HG03521 (cell line): Measurements from ENCODE around the gene MAP3K20.
"Not testable (repeated sequence)": the region's sequence is repeated elsewhere in the genome, so short reads cannot be mapped to it uniquely, and the experiment has no call there.

Experiments
- ATAC-seq: cut with Tn5 transposase; IDR thresholded peaks from one replicate; pipeline ENCODE4 v1.9.1; 2021; ENCODE audit warnings: mild to moderate bottlenecking, moderate library complexity; ENCODE audit not compliant: unreplicated experiment

Gene MAP3K20

DNA sequence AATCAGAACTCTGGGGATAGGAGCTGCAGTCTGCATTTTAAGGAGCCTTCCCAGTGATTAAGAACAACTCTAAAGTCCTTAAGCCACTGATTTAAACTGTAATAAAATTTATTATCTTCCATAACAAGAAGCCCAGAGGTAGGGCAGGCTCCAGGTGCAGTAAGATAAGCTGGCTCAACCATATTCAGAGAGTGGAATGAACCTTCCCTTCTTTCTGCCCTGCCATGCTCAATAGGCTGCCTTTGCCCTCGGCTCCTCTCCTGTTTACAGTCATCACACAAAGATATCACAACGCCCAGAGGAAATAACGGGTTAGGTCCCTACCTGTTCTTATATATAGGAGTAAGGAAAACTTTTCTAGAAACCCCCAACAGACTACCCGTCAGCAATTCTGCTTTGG, 188.5 kb downstream of the MAP3K20 start:
- no peak for ATAC-seq

DNA sequence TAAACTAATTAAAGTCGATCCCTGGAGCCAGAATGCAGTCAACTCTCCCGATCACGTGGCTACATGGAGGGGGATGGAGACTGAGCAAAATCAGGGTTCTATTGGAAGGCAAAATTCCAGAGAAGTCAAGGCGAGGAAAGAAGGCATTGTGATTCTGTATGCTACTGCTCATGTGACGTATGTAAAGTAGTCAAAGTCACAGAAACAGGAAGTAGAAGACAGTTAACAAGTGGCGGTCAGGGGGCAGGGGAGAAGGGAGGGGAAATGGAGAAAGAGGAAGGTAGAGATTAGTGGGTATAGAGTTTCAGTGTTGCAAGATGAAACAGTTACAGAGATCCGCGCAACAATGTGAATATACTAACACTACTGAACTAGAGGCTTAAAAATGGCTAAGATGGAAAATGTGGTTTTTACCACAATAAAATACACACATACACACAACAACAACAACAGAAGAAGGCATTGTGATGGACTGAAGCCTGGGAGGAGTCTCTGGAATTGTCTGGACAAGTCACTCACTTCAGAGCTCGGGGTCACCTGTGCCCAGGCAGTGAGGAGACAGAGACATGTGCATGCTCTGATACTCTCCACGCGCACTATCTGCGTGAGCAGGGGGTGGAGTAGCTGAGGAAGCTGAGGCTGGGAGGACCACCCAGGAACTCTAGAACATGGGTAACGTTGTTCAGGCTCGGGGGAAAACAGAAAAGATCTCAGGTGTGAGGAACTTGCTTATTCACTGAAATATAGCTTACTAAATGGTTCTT, 189.1 kb downstream of the MAP3K20 start:
- ATAC-seq, result peak; percentile 98

DNA sequence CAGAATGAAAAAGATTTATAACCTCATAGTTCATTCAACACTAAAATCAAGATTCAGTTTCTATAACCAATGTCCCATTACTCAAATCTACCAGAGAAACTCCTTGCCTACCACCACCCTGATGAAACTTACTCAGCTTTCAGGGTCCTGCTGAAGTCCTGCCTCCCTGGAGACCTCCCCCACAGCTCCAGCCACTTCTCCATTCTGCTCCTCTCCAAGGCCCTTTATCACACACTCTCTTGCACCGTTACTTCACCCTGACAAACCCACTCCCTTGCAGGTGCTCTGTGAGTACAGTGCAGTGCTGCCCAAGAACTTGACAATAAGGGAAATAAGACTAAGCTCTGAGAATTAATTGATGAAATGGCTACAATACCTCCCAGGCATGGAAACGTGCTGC, 195.5 kb downstream of the MAP3K20 start:
- ATAC-seq, result no peak

DNA sequence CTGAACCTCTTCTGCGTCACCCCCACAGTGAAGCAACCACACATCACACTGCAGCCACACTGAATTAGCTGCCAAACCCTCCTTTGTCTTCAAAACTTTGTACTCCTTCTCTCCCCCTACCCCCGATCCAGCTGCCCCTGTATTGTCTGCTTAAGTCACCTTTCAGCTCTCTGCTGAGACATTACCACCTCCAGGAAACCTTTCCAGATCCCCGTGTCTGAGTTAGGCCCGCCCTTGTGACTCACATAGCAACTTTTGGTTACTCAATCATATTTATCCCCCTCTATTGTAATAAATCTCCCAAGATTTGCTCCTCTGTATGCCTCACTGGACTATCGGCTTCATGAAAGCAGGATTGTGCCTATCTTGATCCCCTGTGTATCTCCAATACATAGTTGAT, 196.2 kb downstream of the MAP3K20 start:
- no peak for ATAC-seq

DNA sequence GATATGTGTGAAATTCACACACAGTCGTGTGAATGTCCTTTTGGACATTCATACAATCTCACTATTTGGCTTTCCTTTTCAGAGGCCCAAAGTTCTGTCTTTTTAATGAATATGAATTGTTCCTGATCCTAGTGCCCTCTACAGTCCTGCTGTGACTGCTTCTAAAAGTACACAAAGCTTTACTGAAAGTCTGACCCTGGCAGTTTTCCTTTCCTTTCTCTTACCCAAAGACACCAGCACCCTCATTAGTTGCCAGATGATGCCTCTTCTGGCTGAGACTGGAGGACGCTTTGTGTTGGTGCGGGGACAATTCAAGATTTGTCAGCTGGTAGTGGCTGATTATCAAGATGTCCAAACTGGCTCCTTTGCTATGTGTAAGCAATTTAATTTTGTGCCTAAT, 197.2 kb downstream of the MAP3K20 start:
- ATAC-seq, result no peak

DNA sequence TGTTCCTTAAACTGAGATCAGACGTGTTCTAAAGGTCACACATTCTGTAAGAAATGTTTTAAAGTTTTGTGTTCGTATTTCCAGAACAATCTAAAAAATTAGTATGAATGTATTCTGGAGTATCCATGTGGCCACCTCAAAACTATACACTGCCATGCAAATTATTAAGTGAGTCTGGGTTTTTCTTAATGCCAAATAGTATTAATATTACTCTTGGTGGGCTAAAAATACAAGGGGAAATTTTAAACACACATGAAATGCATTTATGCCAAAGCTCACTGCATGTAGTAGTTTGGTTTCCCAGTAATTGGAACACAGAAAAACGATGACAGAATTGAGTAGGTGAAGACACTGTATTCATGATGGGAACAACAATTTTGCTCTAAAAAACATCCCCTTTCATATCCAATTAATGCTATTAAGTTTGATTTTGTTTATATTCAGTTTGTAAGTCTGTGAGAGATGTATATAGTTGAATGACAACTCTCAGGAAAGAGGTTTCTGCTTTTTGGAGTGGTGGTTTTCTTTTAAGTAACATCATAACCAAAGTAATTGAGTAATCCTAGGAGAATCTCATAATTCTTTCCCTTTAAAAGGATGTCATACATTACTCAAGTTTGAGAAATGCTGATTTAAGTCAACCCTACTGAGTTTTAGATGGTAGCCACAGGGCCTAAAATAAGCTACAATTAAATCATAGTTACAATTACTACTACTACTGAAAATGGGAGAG, 203.3 kb downstream of the MAP3K20 start:
- no peak for ATAC-seq

DNA sequence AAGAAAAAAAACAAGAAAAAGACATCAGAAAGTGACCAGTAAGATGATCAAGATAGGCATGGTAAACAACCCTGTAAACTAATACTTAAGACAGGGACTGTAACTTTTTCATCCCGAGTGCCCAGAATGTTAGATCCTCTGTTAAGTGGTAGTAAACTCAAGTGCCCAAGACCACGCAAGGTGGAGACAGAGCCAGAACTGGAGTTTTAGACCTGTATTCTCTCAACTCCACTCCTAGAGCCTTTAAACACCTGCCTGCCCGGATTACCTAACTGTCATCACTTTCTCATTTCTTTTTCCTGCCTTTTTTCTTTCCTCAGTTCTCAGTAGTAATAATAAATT, 203.9 kb downstream of the MAP3K20 start:
- ATAC-seq, result no peak

DNA sequence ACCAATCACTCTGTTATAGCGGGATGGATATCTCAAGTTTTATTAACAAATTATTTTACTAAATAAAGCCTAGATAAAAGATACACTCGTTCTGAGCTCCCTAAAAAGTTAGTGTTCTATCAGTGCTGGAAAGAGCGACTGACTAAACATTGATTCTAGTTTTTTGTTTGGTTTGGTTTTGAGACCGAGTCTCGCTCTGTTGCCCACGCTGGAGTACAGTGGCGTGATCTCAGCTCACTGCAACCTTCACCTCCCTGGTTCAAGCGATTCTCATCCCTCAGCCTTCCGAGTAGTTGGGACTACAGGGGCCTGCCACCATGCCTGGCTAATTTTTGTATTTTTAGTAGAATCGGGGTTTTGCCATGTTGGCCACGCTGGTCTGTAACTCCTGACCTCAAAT, 205.2 kb downstream of the MAP3K20 start:
- no peak for ATAC-seq

DNA sequence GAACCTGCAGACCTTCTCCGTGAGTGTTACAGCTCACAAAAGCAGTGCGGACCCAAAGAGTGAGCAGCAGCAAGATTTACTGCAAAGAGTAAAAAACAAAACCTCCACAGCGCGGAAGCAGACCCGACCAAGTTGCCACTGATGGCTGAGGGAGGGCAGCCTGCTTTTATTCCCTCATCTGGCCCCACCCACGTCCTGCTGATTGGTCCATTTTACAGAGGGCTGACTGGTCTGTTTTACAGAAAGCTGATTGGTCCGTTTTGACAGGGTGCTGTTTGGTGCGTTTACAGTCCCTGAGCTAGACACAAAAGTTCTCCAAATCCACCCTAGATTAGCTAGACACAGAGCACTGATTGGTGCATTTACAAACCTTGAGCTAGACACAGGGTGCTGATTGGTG, 206.3 kb downstream of the MAP3K20 start:
- ATAC-seq, result not testable (repeated sequence)

DNA sequence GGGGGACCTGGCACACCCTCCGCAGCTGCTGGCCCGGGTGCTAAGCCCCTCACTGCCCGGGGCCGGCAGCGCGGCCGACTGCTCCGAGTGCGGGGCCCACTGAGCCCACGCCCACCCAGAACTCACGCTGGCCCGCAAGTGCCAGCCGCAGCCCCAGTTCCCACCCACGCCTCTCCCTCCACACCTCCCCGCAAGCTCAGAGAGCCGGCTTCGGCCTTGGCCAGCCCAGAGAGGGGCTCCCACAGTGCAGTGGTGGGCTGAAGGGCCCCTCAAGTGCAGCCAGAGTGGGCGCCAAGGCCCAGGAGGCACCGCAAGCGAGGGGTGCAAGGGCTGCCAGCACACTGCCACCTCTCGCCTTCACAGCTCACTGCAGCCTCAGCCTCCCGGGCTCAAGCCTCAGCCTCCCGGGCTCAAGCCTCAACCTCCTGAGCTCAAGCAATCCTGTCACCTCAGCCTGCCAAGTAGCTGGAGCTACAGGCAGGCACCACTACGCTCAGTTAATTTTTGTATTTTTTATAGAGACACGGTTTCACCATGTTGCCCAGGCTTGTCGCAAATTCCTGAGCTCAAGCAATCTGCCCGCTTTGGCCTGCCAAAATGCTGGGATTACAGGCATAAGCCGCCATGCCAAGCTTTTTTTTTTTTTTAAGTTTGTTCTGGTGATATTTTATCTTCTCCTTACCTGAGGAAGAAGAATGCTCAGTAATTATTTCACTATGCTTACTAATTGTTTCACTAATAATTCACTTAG, 207.3 kb downstream of the MAP3K20 start:
- no peak for ATAC-seq

DNA sequence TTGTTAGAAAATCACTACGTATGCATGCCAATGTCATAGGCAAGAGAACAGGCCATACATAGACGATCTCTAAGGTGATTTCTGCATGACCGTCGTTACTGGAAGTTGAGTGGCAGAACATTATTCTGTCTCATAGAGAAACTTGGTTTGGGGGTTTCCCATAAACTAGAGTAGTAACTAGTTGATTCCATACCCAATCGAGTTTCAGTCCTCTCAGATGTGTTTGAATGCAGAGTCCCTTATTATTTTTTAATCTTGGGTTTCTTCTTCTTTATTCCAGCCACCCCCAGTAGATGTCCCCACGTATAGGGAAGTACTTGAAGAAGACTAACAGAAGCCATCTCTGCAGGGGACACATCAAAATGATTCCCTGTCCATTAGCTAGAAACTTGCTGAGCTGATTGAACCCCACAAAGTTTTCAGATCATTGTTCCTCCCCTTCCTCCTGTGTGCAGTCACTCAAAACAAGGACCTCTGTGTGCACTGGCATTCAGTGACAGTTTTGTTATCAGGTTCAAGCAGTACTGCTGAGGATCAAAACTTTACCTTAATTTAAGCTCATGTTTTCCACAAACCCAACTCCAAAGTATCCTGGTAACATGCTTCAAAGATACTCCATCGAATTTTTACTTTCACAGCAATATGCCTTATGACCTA, 210.6 kb downstream of the MAP3K20 start:
- no peak for ATAC-seq

DNA sequence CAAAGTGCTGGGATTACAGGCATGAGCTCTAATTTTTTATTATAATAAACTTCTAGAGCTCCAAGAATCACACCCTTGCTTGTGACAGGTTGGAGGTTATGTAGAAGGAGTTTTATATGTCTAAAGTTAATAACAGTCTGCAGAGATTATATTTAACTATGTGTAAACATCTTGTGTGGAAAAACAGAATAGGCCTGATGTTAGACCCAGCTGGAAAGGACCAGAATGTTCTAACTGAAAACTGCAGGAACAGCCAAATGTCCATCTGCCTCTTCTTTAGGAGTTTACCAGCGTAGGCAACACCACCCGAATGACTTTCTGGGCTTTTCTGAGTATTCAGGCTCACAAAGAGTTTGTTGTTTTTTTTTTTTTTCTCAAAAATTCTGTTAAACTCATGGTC, 211.9 kb downstream of the MAP3K20 start:
- ATAC-seq, result no peak

DNA sequence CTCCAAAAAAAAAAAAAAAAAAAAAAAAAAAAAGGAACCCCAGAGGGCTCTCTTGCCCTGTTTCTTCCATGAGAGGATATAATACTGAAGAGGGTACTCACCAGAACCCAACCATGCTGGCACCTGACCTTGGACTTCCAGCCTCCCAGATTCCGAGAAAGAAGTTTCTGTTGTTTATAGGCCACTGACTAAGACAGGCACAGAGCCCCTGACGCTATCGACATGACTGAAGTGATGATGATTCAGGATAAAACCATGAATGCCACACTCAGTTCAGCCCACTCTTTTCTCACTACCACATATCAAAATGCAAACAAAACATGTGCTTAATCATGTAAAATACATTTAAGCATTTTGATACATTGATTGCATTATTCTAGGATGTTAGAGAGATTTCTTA, 212.9 kb downstream of the MAP3K20 start:
- ATAC-seq, result no peak

DNA sequence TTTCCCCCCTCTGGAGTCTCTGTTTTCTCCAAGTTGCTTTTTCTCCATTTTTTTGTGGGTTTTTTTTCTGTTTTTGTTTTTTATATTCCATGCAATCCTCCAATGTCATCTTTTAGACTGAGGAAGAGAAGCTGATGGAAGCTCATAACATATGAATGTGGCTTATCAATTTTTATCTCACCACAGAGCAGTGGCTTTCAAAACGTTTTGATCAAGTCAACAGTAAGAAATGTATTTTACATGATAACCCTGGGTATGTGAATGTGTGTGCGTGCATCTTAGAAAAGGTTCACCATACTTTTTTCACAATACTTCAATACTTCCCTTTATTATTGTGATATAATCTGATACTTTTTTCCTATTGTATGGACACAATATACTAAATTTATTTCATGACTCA, 214.4 kb downstream of the MAP3K20 start:
- ATAC-seq, result no peak

DNA sequence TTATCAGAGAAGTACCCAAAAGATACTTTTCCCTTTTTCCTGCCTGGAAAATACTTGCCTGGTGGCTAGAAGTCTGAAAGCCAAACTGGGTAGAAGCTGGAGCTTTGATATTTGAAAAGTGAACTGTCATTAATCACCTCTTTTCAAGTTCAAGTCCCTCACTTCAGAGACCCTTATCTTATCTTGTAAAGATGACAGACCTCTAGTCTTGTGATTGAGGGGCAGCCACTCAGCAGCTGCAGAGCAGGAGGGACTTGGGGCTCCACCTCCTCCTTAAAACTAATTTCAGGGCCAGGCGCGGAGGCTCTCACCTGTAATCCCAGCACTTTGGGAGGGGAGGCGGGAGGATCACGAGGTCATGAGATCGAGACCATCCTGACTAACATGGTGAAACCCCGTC, 214.9 kb downstream of the MAP3K20 start:
- ATAC-seq, result no peak

DNA sequence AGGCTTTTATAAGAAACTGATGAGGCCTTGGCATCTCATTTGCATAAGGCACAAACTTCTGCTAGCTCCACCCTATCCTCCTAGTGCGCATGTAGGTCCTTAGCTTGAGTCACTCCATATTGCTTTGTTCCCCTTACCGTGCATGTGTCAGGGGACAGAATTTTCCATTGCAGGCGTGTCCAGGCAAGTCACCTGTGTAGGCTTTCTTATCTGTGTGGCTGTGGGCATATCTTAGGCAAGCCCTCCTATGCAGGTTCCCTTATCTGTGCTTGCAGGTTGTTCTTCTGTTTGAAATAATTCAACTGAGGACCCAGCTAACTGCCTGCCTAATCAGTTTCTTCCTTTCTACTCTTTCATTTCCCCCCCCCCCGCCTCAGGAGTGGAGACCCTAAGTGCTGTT, 215.8 kb downstream of the MAP3K20 start:
- no peak for ATAC-seq

DNA sequence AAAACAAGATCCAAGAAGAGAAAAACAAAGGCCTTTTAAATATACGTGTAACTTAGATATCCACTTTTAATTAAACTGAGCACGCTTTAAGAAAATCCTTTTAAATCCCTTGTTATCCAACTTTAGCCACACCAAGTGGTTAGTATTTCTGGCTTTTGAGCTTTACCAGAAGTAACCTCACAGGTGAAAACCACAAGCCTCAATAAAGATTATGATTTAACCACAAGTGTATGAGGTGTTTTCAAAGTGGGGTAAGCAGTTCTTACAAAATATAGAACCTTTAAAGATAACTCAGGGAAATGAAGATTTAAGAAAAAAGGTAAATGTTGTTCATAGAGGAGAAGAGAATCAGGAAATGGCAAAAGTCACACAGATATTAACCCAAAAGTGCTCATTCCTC, 220.6 kb downstream of the MAP3K20 start:
- no peak for ATAC-seq

DNA sequence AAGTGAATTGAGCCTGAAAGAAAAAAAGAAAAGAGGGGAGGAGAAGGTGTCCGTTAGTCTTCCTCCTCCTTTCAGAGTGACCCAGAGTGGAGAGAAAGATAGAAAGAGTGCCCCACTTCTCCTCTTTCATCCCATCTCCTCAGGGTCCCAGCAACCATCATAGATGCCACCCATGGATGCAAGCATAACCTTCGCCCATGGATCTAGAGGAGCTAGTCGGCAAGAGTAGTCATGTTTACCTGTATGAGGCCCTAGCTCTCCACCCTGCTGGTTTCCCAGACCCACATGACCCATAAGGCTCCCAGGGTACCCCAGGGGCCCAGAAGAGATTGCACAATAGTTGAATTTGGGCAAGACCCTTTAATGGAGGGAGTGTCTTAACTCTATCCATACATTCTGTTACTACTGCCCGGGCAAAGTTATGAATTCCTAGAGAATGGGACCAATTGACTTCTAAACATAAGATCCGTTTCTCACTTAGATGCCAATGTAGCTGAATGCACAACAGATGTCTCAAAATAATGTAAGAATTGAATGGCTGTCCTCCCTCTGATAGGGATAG, 223.0 kb downstream of the MAP3K20 start:
- ATAC-seq, result no peak

DNA sequence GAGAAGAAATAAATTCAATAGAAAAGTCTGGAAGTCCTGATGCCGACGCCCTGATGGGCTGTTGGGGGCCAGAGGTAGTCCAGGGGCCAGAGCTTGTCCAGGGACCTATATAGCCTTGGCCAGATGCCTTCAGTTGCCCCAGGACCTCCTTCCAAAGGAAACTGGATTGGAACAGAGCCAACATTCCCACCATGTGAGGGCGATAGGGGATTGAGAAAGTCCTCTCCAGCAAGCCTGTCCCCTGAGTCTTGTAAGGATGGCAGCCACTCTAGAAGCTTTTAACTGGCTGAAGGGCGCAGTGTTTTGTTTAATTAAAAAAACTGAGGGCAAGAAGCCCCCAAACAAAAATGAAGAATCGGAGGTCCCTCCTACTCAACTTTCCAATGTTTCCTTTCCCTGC, 224.1 kb downstream of the MAP3K20 start:
- no peak for ATAC-seq

DNA sequence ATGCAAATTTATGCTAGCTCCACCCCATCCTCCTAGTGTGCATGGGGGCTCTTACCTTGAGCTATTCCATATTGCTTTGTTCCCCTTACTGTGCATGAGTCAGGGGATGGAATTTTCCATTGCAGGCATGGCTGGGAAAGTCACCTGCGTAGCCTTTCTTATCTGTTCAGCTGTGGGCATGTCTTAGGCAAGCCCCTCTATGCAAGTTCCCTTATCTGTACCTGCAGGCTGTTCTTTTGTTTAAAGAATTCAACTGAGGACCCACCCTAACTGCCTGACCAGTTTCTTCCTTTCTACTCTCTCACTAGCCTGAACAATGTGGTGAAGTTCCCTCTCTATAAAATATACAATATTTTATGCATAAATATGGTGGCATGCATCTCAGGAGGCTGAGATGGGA, 224.8 kb downstream of the MAP3K20 start:
- ATAC-seq, result no peak

DNA sequence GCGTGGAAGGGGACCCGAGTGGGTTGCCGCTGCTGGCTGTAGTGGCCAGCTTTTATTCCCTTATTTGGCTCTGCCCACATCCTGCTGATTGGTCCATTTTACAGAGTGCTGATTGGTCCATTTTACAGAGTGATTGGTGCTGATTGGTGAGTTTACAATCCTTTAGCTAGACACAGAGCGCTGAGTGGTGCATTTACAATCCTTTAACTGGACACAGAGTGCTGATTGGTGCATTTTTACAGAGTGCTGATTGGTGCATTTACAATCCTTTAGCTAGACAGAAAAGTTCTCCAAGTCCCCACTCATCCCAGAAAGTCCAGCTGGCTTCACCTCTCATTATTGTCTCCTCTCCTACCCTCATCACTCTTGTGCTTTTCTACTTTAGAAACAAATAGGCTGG, 225.9 kb downstream of the MAP3K20 start:
- ATAC-seq, result not testable (repeated sequence)
